ENCODE data around the gene SSNA1.

- TF ChIP-seq CTCF (IDR thresholded peaks at IDR 0.05) (no peak), ZFX (IDR thresholded peaks at IDR 0.05; ENCODE audit: borderline replicate concordance) (no peak)
These were observed 39.1 kb upstream of the SSNA1 start for GRCh38 chr9:137149363-137149762.
